ENCODE results near the gene GSTP1.
"Not testable (repeated sequence)": the region's sequence is repeated elsewhere in the genome, so short reads cannot be mapped to it uniquely, and the experiment has no call there.

Gene GSTP1

GRCh38 chr11:67616431-67617242, 33.0 kb downstream of the GSTP1 start:
- DNase-seq = no peak

DNA sequence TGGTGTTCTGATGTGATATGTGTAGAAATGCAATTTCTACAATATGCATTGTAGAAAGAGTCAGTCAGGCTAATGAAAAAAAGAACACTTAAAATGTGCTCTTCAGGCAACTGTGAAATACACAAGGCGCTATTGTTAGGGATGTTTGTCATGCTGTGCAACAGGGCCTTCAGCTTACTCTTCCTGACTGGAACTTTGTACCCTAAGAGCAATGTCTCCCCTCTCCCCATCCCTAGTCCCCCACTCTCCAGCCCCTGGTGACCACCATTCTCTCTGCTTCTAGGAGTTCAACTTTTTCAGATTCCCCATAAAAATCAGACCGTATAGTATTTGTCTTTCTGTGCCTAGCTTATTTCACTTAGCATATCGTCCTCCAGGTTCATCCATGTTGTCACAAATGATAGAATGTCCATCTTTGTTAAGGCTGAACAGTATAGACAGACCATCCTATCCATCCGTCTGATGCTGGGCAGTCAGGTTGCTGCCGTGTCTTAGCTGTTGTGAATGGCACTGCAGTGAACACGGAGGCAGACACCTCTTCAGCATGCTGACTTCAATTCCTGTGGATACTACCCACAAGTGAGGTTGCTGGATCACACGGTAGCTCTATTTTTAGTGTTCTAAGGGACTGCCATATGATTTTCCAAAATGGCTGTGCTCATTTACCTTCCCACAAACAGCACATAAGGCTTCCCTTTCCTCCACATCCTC, 33.8 kb downstream of the GSTP1 start:
- no peak for DNase-seq

DNA sequence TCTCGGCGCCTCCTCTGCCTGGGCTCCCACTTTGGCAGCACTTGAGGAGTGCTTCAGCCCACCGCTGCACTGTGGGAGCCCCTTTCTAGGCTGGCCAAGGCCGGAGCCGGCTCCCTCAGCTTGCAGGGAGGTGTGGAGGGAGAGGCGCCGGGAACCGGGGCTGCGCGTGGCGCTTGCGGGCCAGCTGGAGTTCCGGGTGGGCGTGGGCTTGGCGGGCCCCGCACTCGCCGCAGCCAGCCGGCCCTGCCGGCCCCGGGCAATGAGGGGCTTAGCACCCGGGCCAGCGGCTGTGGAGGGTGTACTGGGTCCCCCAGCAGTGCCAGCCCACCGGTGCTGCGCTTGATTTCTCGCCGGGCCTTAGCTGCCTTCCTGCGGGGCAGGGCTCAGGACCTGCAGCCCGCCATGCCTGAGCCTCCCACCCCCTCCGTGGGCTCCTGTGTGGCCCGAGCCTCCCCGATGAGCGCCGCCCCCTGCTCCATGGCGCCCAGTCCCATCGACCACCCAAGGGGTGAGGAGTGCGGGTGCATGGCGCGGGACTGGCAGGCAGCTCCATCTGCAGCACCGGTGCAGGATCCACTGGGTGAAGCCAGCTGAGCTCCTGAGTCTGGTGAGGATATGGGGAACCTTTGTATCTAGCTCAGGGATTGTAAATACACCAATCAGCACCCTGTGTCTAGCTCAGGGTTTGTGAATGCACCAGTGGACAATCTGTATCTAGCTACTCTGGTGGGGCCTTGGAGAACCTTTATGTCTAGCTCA, 35.5 kb downstream of the GSTP1 start:
- not testable (repeated sequence) for DNase-seq

GRCh38 chr11:67619683-67620618, 36.3 kb downstream of the GSTP1 start:
- DNase-seq = not testable (repeated sequence)

DNA sequence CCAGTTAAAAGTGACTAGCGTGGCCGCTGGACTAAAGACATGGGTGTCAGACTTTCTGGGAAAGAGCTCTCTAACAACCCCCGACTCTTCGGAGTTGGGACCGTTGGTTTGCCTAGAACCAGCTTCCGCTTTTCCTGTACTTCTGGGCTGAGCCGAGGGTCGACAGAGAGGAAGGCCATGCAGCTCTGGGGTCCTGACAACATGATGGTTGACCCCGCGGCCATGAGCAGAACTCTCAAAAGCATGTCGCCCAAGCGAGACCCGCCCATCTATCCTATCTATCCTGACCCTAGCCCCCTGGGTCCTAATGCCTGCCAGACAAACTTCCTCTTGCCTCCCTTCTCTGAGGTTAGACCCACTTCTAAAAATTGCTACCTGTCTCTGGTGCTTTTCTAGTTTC, 37.0 kb downstream of the GSTP1 start:
- not testable (repeated sequence) for DNase-seq

- DNase-seq = not testable (repeated sequence)
Observed at GRCh38 chr11:67621928-67622327, 38.3 kb downstream of the GSTP1 start.

- DNase-seq = not testable (repeated sequence)
Observed at GRCh38 chr11:67622905-67623304, 39.3 kb downstream of the GSTP1 start.

GRCh38 chr11:67623795-67624194, 40.2 kb downstream of the GSTP1 start:
- not testable (repeated sequence) for DNase-seq

DNA sequence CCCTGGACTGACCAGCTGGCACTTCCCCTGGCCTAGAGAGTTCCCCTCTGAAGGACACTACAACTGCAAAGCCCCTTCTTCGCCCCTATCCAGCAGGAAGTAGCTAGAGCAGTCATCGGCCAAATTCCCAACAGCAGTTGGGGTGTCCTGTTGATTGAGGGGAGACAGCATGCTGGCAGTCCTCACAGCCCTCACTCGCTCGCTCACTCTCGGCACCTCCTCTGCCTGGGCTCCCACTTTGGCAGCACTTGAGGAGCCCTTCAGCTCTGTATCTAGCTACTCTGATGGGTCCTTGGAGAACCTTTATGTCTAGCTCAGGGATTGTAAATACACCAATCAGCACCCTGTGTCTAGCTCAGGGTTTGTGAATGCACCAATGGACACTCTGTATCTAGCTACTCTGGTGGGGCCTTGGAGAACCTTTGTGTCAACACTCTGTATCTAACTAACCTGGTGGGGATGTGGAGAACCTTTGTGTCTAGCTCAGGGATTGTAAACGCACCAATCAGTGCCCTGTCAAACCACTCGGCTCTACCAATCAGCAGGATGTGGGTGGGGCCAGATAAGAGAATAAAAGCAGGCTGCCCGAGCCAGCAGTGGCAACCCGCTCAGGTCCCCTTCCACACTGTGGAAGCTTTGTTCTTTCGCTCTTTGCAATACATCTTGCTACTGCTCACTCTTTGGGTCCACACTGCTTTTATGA, 42.7 kb downstream of the GSTP1 start:
- DNase-seq = not testable (repeated sequence)

DNA sequence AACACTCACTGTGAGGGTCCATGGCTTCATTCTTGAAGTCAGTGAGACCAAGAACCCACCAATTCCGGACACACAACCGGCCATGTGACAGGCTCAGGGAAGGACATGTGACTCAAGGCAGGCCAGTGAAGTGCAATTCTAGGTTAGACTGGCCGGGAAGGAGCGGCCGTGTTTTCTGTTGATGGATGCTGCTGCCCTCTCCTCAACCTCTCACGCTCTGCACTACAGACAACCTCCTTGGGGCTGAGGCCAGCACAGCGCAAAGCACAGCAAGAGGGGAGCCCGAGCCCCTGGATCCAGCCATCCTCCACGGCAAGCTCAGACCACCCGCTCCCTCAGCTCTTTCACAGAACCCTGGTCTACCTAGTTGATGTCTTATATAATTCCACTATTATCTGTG, 43.4 kb downstream of the GSTP1 start:
- no peak for DNase-seq

DNA sequence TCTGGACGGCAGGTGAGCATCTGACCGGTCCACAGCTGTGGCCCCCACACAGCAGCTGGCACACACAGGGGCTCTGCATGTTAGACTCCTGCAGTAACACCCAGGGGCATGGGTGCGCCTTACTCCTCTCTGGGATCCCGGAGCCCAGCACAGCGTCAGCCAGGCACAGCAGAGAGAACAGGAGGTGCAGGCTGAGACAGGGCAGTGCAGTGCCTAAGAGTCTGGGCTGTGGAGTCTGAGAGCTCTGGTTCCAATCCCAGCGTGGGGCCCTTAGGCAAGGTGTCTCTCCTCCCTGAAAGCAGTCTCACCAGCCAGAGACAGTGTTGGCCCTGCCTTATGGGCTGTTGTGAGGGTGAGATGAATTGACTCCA, 43.8 kb downstream of the GSTP1 start:
- no peak for DNase-seq

DNA sequence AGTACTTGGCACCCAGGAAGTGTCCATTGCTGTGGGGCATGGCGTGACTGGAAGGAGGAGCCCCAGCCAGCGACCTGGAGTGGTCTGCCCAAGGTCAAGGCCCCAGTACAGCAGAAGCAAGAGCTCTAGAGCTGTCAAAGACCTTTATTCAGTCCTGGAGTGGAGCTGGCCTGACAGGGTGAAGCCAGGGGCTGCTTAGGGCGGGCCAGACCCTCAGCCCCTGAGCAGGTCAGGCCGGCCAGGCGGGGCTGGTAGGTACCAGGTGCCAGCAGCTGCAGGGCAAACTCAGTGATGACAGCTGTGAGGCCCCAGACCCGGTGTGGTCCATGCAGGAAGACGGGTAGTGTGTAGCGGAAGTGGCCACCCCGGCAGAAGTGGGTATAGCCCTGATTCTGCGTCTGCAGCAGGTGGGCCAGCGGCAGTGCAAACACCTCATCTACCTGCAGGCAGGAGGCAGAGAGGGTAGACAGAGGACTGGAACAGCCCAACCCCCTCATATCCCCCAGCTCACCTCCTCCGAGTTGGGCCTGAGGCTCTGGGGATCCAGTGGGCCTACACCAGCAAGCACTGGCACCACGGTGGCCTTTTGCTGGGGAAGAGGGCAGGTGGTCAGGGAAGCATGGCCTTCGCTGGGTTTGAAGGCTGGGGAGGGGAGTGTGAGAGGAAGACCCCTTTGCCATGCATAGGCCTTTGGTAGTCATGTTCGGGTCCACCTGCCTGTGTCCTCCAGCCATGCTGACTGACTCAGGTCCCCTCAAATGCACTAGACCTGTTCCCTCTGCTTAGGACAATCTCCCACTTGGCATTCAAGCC, 44.4 kb downstream of the GSTP1 start:
- no peak for DNase-seq

DNA sequence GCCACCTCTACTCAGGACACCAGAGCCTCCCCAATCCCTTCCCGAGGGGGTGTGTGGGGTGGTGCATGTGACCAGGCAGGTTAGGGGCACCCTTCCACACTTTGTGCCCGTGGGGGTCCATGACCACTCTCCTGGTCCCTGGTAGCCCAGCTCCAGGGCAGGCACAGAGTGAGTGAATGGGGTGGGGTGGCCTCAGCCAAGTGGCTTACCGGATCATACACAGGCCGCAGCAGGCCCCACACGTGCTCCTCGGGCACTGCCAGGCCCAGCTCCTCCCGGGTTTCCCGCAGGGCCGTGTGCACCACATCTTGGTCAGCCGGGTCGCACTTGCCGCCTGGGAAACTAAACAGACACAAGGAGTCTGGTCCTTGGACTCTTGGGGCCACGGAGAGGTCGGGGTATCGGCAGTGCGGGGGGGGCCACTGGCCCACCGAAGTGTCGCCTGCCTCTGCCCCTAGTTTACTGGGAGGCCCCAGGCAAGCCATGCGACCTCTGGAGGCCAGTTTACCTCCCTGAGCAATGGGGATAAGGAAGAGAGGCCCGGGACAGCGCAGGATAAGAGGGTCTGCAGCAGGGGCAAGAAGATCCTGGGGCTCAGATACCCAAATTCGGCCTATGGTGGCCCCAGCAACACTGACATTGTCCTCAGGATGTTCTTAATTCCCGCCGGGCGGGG, 45.2 kb downstream of the GSTP1 start:
- no peak for DNase-seq

DNA sequence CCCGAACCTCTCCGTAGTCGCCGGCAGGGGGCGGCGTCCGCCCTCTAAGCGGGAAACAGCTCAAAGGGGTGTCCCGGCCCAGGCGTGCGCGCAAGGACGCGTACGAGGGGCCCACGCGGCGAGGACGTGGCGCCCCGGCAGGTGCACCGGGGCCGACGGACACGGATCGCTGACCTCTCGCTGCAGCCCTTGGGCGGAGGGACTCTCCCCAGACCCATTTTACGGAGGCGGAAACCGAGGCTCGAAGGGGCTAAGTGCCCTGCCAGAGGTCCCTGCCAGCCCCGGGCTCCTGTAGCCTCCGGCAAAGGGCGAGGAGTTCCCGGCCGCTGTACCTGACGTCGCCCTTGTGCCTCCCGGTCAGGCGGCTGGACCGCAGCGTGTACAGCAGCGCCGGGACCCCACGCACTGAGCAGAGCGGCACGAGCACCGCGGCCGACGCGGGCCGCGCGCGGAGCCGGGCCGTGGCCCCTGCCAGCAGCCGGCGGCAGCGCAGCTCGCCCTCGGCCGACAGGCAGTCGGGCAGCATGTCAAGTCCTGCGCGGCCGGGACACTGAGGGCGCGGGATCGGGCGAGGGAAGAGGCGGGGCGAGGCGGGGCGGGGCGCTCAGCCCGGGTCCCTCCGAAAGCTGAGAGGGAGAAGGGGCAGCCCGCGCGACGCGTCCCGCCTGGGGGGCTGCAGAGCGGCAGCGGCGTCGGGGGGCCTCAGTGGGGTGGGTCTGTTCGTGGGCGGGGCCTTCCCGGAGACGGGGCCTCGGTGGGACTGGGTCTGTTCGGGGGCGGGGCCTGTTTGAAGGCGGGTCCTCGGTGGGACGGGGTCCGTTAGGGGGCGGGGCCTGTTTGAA, 46.0 kb downstream of the GSTP1 start, which contains the start of gene NUDT8:
NUDT8 (minus strand) TSS at position 552 of the 842 bp plus-strand sequence; CDS start at position 526, 26 bp downstream.
- peak; percentile 90 for DNase-seq

GRCh38 chr11:67630228-67630942, 46.8 kb downstream of the GSTP1 start:
- peak; percentile 91 for DNase-seq

DNA sequence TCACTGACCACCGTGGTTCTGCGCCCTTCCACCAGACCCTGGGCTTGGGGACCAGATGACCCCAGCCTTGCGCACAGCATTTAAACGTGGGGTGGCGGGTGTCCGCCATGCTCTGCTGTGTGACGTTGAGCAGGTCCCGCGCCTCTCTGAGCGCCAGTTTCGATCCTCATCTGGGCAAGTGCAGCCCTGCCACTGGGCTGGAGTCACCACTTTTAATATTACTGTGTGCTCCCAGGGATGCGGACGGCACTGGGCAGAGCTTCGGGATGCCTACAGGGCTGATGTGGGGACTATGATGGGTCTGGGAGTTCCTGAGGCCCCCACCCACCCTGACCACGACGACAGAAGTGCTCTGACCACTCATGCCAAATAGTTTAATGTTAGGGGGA, 47.3 kb downstream of the GSTP1 start:
- DNase-seq = no peak

DNA sequence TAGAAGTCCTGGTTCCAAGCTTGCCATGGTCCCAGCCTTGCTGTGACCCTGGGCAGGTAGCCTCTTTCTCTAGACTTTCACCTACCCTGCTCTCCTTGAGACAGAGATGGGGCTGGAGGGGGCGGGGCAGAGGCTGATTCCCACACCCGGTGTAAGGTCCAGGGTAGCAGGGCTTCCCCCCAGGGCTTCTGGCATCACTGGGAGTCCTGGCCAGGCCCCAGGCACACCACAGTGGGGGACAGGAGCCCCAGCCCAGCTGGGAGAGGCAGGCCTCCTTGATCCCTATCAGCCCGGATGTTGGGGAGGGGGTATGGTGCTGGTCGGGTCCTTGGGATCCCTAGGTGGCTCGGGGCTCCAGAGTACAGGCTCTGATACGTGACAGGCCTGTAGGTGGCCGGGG, 47.8 kb downstream of the GSTP1 start:
- DNase-seq = no peak

GRCh38 chr11:67631853-67632174, 48.2 kb downstream of the GSTP1 start:
- DNase-seq = no peak

All from activated T-cell treated with anti-CD3 and anti-CD28 coated beads, Interleukin-2, amount 50 U/mL, for 1 hour (primary cell).